ENCODE measurements around the gene PRKAB2.
"Not testable (repeated sequence)": the region's sequence is repeated elsewhere in the genome, so short reads cannot be mapped to it uniquely, and the experiment has no call there.

The PRKAB2 gene

GRCh38 chr1:147109762-147110161 is 62.5 kb downstream of the PRKAB2 start:
- no peak for DNase-seq

DNA sequence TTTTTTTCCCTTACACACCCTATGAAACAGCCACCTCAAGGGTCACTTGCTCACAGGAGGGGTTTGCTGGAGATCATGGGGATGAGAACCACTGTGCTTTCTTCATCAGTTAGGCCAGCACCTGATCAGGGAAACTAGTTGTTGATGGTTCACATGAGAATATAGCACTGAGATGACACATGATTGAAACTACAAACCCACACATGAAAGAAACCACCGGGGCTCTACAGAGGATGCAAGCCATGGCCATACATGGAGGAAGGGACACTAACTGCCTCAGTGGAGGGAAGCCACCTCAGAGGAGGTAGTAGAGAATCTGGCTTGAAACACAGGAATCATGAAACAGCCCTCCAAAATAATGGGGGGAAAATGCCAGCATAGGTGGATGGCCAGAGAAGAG is 63.2 kb downstream of the PRKAB2 start:
- no peak for DNase-seq

GRCh38 chr1:147106407-147106881 is 65.8 kb downstream of the PRKAB2 start:
- DNase-seq, result not testable (repeated sequence)

- DNase-seq, result no peak
Measured at GRCh38 chr1:147105909-147106308, 66.4 kb downstream of the PRKAB2 start.
